Neutrophil (primary cell): ENCODE results near the gene CAMK2N1.

Experiments
- H3K27ac ChIP-seq: fragments of 200-600 bp; sonication (generic); 2 replicates; pipeline ENCODE4 v1.5.1; 2016; ENCODE audit warnings: mild to moderate bottlenecking, moderate library complexity
- H3K27me3 ChIP-seq: fragments of 200-600 bp; sonication (generic); 2 replicates; pipeline ENCODE4 v1.6.0; 2016; ENCODE audit warnings: mild to moderate bottlenecking
- H3K36me3 ChIP-seq: fragments of 200-600 bp; sonication (generic); 2 replicates; pipeline ENCODE4 v1.5.1; 2017
- H3K4me1 ChIP-seq, 2 experiments: fragments of 200-600 bp in 1 of 2; sonication (generic) in 1 of 2; 1 replicate in 1 of 2; 2 replicates in 1 of 2; pipeline versions ENCODE4 v1.5.1 to v1.6.1; 2013 to 2016; ENCODE audit warnings: low read depth in 1 of 2, low read length in 1 of 2, mild to moderate bottlenecking in 1 of 2, moderate library complexity in 1 of 2; ENCODE audit not compliant: control insufficient read depth in 1 of 2, insufficient read depth in 1 of 2
- H3K4me3 ChIP-seq, 2 experiments: fragments of 200-600 bp in 1 of 2; sonication (generic) in 1 of 2; 1 replicate in 1 of 2; 2 replicates in 1 of 2; pipeline ENCODE4 v1.5.1; 2013 to 2016; ENCODE audit warnings: low read depth in 1 of 2, low read length in 1 of 2, mild to moderate bottlenecking in 1 of 2, moderate library complexity in 1 of 2
- H3K9me3 ChIP-seq: fragments of 200-600 bp; sonication (generic); 2 replicates; pipeline ENCODE4 v1.5.1; 2016
- CTCF ChIP-seq: fragments of 200-600 bp; sonication (generic); IDR thresholded peaks from 2 replicates; pipeline ENCODE4 v1.5.1; 2016; ENCODE audit warnings: antibody characterized with exemption

Gene CAMK2N1

DNA sequence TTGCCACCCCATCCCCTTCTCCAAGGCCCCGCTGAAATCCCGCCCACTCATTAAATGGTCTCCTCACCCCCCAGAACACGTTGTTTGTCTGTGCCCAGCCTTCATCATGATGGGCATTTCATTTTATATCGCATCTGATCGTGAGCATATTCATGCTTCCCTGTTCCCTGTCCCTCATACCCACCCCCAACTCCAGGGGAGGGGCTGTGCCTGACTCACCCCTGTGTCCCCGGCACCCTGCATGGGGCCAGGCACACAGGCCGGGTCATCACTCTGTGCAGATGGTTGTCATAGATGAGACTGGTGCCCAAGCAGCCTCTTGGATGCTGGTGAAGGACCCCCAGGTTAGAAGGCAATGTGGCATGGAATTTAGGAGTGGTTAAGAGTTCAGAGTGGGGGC is 11.0 kb downstream of the CAMK2N1 start:
- H3K27ac ChIP-seq = no peak overlapping the region
- no peaks in the 10 kb centered on the region for H3K9me3 ChIP-seq
- H3K4me3 ChIP-seq = no peak overlapping the region
- no peaks in the 10 kb centered on the region for H3K36me3 ChIP-seq
- H3K27me3 ChIP-seq = peaks cover 97% of the 10 kb centered on the region
- H3K4me1 ChIP-seq = no peaks in the 10 kb centered on the region
- no peak for TF ChIP-seq CTCF

- Histone ChIP-seq H3K9me3 (no peaks in the 10 kb centered on the region), H3K36me3 (no peaks in the 10 kb centered on the region), H3K27ac (no peak overlapping the region), H3K4me1 (no peaks in the 10 kb centered on the region), H3K27me3 (peaks cover 95% of the 10 kb centered on the region), H3K4me3 (no peak overlapping the region)
- no peak for TF ChIP-seq CTCF
Observed at GRCh38 chr1:20474333-20474975, 11.6 kb downstream of the CAMK2N1 start.

DNA sequence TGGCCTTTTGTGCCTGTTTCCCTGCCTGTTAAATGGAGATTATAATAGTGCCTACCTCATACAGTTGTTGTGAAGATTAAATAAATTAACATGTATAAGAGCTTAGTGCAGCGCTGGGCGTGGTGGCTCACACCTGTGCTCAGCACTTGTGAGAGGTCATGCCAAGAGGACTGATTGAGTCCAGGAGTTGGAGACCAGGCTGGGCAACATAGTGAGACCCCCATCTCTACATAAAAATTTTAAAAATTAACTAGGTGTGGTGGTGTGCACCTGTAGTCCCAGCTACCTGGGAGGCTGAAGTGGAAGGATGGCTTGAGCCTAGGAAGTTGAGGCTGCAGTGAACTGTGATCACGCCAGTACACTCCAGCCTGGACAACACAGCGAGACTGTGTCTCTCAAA is 12.1 kb downstream of the CAMK2N1 start:
- no peak for TF ChIP-seq CTCF
- Histone ChIP-seq H3K36me3 (no peaks in the 10 kb centered on the region), H3K4me1 (no peaks in the 10 kb centered on the region)

DNA sequence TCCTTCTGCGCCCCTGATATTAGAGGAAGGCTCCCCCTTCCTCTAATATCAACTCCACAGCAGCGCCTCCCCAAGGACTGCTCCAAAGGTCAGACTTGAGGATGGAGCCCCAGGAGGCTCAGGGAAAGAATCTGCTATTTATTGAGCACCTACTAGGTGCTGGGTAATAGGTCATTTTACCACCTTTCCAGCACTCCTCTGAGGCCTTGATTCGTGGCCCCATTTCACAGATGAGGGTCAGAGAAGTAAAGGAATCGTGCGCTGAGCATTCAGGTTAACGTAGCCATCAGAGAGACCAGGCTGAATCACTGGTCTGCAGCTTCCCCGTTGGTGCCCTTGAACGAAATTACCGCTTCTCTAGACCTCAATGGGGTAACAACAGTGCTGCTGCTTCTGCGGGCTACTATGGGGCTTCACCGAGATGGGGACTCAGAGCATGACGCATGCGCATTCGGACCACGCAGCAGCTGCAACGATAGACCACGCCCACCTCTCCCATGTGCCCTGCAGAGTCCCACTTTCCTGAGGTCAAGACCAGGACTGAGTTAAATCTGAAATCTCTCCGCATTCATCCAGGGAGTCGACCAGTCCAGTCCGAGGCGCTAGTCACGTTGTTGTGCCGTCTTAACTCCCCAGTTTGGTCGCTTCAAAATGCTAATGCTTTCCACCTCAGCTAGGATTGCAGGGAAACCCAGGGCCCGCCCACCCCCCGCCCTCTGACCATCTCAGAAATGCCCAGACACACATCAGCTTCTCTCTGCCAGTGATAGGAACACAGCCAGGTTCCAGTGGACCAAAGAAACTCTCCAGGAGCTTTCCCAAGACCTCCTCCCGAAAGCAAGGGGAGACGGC is 12.9 kb downstream of the CAMK2N1 start:
- Histone ChIP-seq H3K9me3 (no peaks in the 10 kb centered on the region), H3K36me3 (no peaks in the 10 kb centered on the region), H3K4me3 (no peak overlapping the region), H3K4me1 (no peaks in the 10 kb centered on the region), H3K27ac (no peak overlapping the region), H3K27me3 (peaks cover 94% of the 10 kb centered on the region)
- no peak for TF ChIP-seq CTCF

More for the DNA sequence above, 12.1 kb downstream of the CAMK2N1 start:
- H3K4me3 ChIP-seq = no peak overlapping the region
- H3K27ac ChIP-seq = no peak overlapping the region
- H3K27me3 ChIP-seq = peaks cover 95% of the 10 kb centered on the region
- H3K9me3 ChIP-seq = no peaks in the 10 kb centered on the region

- TF ChIP-seq CTCF = no peak
- H3K27me3 ChIP-seq = peaks cover 92% of the 10 kb centered on the region
Observed at GRCh38 chr1:20472121-20472520, 13.9 kb downstream of the CAMK2N1 start.

More at GRCh38 chr1:20472121-20472520, 13.9 kb downstream of the CAMK2N1 start:
- no peaks in the 10 kb centered on the region for H3K9me3 ChIP-seq
- no peak overlapping the region for H3K27ac ChIP-seq
- no peaks in the 10 kb centered on the region for H3K4me1 ChIP-seq
- H3K4me3 ChIP-seq = no peak overlapping the region
- H3K36me3 ChIP-seq = no peaks in the 10 kb centered on the region
